Islet of Langerhans (tissue), 1 donor: ENCODE measurements around the gene TMEM217.
"Not testable (repeated sequence)": the region's sequence is repeated elsewhere in the genome, so short reads cannot be mapped to it uniquely, and the experiment has no call there.

ENCODE experiments used
- FAIRE-seq: peaks from one replicate; lab custom pipeline; 2011; peaks lifted over from hg19 to GRCh38; lab: Jason Lieb, UNC

Gene TMEM217

DNA sequence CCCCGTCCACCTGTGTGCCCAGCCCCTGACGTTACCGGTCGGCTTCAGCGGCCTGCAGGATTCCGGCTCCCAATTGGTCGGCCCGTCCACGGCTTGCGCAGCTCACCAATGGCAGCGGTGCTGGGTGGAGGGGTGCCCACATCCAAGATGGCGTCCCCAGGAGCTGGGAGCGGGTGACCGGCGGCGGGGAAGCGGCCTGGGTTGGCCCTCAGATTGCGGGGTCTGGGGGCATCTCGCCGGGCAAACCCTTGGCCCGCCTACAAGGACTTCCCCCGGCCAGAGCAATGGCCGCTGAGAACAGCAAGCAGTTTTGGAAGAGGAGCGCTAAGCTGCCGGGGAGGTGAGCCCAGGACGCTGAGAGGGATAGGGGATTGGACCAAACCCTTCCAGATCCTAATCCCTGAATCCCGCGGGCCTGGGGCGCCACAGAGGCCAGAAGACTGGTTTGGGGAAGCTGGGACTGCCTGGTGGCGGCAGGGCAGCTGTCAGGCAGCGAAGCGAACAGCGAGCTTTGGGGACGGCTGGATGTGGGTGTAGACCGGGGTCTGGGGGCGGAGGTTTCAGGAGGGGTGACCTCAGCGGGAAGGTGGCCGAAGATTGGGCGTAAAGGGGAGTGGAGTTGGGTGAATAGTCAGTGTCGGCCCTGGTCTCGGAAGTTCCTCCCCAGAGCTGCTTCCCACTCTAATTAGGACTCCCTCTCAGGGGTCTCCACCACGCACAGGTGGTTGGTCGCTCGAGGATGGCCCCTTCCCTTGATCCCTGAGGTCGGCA is at the start of gene TMEM217, which contains the start of gene TBC1D22B:
TSS of gene TMEM217 (minus strand) at position 511 of the 771 bp plus-strand sequence. CDS start 39,114 bp downstream, outside the sequence.
TSS of gene TBC1D22B (plus strand) at position 139 of the 771 bp plus-strand sequence. CDS start at position 285, 146 bp downstream.
- FAIRE-seq: no peak

DNA sequence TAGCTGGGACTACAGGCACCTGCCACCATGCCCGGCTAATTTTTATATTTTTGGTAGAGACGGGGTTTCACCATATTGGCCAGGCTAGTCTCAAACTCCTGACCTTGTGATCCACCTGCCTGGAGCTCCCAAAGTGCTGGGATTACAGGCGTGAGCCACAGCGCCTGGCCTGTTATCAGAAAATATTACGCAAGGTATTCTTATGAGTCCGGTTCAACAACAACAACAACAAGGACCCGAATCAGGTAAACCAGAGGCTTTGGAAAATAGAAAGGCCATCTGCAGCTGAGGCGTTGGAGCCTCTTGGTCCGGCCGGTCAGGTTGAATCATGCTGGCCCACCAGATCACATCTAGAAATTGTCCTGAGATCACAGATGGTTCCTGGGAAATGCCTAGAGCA is 49.5 kb upstream of the TMEM217 start:
- not testable (repeated sequence) for FAIRE-seq

DNA sequence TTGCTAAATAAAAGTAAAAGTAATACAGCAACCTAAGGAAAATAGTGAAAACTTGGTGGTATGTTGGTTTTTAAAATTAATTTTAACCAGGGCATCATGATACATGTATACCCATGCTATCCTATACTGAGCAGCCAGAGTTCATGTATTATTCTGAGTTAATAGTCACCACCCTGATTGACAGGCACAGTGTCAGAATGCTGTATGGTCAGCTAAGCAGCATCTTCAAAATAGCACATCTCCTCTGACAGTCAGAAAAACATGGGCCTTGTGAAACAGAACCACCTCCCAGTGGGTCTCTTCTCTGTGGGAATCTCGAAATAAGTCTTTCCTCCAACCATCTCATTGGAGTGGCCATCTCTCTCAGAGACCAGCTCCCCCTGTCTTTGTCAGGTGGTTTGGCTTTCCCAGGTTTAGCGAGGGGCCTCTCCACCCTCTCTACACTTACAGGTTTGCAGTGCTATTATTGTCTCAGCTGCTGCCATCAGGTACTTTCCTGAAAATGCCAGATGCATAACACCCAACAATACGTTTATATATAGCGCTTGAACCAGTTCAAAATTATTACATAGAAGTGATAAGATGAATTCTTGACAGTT is 48.8 kb upstream of the TMEM217 start:
- FAIRE-seq: no peak

DNA sequence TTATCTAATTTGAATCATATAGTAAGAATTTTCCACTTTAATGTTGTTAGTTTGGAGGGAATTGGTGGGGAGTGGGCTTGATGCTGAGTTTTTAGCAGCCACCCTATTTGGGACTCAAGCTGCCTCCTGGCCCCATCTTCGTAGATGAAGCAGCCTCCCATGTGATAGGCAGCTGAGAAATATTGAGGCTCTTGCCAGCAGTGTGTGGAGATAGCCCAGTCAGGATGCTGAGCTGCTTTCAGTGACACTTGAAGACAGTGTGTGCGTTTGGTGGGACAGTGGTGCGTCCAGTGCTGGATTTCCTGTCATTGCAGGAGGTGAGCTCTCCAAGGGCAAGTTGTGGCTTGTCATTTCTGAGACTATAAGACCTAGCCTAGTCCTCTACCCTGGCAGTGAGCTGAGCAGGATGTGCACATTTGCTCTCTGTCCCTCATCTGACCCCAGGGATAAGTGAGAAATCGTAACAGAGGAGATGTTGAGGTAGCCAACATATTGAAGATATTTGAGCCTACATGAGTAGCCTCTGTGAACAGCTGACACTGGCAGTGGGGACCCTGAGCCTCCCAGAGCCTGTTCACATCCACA is 48.0 kb upstream of the TMEM217 start:
- FAIRE-seq: no peak

DNA sequence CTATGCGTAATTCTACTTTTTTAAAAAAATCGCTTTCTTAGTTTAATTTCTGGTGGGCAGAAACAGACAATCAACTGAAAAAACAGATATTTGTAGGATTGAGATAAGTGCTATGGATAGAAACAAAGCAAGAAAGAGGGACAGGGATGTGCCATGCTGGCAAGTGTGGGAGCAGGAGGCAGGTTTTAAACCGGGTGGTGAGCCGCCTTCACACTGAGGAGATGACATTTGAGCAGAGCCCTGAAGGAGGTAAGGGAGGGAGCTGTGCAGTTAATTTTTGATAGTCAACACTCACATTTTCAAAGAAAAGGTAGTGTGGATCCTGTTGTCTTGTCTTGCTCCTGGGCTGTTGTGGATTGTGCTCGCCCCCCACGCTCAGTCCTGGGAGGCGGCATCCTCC is 46.8 kb upstream of the TMEM217 start:
- no peak for FAIRE-seq

DNA sequence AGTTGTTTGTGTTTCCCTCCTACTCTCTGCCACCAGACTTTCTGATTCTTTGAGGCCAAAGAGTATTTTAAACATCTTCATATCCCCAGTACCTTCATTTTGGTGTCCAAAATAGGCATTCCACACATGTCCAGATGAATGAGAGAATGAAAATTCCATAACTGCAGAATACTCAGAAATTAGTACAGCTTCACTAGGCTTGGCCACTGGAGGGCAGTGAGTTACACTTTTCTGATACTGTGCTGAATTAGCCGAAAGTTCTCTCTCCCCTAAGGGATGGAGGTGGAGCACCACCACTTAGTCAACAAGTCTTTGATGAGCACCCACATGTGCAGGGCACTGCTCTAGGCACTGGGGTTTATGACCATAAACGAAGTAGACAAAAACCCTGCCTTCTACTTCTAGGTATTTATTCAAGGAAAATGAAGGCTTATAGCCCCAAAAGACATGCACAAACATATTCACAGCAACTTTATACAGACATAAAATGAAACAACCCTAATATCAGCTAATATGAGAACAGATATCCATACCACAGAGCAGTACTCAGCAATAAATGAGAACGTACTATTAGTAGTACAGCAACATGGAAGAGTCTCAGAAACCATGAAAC is 46.1 kb upstream of the TMEM217 start:
- FAIRE-seq: no peak

DNA sequence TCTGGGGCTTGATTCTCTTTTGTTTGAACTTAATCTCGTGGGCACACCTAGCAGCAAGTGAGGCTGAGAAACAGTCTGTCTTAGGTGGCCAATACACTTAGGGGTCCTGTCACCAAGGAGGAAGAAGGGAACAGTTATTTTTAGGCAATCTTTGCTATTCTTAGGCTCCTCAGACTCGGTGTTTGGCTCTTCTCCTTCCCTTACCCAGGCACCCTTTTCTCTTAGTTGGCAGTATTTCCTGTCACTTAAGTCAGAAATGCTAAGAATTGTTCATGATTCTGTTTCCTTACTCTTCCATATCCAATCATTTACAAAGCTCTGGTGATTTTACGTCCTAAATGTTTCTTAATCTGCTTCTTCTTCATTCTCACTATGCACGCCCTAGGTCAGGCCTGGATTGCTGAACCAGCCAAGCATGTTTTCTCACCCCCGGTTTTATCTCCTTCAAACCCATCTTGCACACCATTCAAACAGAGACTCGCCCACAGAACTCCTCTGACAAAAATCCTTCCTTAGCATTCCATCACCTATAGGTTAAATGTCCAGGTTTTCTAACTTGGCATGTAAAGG is 45.2 kb upstream of the TMEM217 start:
- no peak for FAIRE-seq

DNA sequence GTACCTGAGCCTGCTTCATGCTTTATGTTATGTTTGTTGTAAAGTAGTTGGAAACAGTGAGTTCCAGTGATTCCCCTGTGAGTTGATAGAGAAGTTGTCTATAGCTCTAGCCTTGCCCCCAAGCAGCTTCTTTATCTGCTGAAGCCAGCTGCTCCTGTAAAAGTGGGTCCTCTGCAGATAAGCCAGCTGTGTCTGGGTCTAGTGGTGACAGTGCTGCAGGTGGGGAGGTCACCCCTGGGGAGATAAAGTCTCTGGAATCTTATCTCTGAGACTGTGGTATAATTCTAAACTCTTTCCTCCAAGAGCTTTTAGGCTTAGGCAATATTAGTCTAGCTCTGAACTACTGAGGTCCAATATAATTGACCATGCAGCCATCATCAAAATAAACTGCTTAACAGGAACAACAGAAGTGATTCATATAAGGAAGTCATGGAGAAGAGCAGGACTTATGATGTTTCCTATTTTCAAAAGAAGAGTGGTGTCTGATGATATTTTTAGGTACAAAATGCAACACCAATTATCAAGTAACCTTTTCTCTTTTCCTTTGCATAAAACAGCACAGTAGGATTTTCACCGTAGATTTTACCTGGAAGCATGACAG is 44.2 kb upstream of the TMEM217 start:
- no peak for FAIRE-seq

DNA sequence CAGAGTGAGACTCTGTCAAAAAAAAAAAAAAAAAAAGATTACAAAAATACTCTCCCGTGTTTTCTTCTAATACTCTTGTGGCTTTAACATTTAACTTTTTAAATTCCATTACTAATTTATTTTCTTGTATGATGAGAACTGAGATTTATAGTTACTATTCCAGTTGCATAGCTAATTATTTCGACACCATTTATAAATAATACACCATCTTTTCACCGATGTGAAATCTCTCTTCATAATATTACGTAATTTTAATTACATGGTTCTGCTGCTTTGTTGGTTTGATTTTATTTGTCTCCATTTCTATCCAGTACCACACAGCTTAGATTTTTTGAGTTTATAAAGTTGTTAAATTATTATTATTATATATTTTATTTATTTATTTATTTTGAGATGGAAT is 42.0 kb upstream of the TMEM217 start:
- FAIRE-seq: no peak

DNA sequence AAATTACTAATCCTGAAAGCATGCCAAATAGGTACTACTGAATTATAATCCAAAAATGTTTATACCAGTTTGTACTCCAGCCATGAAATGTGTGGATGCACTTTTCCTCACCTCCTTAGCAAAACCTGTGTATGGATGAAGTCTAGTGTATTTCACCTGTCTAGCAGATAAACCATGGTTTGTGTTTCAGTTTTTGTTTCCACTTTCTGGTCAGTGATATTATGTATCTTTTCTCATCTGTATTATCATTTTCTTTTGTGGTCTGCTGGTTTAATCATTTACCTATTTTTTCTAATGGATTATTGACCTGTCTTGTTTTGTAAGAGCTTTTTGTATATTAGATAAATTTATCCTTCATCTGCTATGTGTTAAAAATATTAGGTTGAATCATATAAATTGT is 41.0 kb upstream of the TMEM217 start:
- FAIRE-seq: no peak

DNA sequence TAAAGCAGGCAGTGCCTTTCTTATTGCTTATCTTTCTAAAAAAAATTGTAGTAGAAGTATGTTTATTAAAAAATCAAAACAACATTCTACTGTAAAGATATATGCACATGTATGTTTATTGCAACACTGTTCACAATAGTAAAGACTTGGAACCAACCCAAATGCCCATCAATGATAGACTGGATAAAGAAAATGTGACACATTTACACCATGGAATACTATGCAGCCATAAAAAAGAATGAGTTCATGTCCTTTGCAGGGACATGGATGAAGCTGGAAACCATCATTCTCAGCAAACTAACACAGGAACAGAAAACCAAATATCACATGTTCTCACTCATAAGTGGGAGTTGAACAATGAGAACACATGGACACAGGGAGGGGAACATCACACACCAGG is 39.7 kb upstream of the TMEM217 start:
- FAIRE-seq: not testable (repeated sequence)

DNA sequence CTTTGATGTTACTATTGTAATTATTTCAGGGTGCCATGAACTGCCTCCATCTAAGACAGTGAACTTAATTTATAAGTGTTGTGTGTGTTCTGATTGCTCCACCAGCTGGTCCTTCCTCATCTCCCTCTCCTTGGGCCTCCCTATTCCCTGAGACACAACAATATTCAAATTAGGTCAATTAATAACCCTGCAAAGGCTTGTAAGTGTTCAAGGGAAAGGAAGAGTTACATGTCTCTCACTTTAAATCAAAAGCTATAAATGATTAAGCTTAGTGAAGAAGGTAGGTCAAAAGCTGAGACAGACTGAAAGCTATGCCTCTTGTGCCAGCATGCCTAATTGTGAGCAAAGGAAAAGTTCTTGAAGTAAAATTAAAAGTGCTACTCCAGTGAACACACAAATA is 35.5 kb upstream of the TMEM217 start:
- no peak for FAIRE-seq

DNA sequence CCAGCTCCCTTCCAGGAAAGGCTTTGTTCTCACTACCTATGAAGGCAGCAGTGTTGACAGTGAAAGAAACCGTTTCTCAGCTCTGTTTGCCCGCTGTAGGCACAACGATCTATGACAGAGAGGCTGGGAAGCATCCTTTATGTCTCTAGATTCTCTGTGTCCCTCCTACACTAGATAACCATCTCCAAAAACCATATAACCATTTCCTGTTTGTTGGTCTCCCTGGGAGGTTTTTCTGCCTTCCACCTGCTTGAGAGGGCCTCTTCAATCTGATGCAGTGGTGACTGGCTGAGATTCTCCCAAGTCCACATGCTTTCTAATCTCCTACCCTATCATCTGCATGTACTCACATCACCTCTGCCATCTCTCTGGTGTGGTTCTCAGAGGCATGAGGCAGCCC is 32.0 kb upstream of the TMEM217 start:
- FAIRE-seq: no peak

DNA sequence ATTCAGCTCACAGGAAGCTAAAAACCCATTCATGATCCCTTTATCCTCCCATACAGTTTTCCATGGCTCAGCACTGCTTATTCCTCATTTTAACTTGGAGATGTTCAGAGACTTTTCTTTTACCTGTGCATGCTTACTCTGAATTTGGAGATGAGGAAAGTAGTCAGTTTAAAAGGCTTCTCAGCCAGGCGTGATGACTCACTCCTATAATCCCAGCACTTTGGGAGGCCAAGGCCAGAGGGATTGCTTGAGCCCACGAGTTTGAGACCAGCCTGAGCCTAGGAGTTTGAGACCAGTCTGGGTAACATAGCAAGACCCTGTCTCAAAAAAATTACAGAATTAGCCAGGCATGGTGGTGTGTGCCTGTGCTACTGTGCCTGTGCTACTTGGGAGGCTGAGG is 30.3 kb upstream of the TMEM217 start:
- FAIRE-seq: no peak

DNA sequence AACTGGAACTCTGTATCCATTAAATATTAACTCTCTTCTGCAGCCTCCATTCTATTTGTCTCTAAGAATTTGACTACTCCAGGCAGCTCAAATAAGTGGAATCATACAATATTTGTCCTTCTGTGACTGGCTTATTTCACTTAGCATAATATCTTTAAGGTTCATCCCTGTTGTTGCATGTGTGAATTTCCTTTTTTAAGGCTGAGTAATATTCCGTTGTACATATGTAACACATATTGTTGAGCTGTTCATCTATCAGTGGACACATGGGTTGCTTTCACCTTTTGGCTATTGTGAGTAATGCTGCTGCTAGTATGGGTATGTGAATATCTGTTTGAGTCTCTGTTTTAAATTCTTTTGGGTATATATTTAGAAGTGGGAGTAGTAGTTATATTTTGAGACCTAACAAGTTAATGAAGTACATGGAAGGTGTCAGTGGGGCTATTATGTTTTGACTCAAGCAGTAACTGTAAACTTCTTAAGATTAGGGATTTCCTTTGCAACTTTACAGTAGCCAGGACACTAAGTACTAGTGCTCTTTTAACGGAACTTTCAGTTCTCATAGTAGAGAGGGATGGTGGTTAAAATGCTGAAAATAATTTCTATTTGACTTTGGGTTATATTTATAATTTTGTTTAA is 29.7 kb upstream of the TMEM217 start:
- no peak for FAIRE-seq

DNA sequence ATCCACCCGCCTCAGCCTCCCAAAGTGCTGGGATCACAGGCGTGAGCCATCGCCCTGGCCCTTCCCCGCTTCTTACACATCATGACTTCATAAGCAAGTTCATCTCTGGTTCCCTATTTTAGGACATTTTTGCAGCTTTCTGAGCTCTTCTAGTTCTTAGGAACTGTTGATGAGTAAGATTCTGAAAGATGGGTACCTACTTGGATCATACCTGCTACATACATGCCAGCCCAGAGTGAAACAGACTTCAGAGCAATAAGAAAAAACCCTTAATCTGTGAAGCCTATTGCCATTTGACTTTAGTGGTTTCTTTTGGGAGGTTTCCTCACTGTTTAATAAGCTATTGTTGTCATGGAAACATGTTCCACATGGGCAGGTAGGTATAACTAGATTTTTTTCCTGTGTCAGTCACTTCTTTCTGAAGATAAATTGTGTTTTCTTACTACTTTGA is 27.9 kb upstream of the TMEM217 start:
- FAIRE-seq: no peak

DNA sequence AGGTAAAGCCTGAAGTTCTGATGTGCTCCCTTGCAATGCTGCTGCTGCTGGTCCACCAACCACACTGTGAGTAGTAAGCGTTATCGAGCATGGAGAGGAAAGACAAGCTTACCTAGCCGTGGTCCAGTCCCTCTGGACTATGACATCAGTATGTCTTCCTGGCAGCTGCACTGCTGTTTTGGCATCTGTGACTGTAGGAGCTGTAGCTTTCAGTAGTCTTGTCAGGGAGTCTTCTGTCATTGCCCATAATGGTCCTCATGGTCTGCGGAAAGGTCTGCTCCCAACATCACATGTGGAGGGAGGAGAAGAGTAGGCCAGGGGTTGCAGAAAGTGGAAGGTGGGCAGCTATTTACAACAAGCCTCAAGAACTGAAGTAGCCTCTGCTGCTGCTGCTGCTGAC is 26.8 kb upstream of the TMEM217 start:
- no peak for FAIRE-seq

DNA sequence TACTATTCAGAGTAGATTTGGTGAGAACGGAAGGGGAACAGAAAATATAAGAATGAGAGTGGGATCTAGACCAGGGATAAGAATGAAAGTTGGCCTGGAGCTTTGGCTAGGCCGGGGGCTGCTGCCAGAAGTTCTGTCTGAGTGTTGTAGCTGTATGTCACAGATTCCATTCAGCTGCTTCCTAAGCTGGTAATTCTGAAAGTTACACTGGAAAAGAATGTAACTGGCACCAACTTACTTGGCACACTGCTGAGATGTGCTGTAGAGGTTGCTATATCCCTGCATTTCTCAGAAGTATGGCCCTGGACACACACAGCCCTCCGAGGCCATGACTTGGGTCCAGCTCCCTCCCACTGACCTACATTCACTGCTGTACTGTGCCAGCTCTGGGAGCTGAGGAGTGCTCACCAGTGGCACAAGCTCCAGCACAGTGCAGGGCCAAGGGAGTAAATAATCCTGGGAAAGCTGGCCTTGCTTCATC is 25.8 kb upstream of the TMEM217 start:
- no peak for FAIRE-seq

DNA sequence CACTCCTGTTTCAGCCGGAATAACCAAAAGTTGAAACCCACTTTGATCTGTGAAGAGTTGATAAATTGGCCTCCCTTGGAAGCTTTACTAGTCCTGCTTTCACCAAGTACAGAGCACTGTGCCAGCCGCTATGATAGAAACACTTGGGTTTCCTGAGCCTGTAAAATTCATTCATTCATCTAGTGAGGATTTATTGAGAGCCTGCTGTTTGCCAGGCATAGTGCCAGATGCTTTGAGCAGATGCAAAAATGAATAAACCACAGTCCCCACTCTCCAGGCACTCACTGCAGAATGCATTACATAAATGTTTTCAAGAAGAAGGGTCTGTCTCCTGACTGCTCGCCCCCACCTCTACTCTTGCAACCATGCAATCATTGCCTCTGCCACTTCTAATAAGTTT is 25.3 kb upstream of the TMEM217 start:
- FAIRE-seq: no peak

DNA sequence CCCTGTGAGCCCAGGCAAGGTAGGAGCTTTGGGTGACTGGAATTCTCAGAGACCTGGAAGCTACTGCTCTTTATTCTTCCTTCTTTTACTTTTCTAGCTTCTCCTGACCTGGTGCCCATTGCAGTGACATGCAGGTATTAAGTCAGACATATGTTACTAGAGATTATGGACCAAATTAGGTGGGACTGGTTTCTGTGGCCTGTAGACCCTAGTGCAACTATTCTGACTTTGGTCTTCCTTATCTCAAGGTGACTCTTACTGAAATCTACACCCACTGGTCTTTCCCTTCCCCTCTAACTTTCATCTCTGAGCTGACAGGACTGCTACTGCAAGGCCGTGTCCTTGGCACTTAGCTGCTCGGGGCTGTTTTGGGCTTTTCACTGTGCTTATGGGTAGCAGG is 24.4 kb upstream of the TMEM217 start:
- FAIRE-seq: no peak

DNA sequence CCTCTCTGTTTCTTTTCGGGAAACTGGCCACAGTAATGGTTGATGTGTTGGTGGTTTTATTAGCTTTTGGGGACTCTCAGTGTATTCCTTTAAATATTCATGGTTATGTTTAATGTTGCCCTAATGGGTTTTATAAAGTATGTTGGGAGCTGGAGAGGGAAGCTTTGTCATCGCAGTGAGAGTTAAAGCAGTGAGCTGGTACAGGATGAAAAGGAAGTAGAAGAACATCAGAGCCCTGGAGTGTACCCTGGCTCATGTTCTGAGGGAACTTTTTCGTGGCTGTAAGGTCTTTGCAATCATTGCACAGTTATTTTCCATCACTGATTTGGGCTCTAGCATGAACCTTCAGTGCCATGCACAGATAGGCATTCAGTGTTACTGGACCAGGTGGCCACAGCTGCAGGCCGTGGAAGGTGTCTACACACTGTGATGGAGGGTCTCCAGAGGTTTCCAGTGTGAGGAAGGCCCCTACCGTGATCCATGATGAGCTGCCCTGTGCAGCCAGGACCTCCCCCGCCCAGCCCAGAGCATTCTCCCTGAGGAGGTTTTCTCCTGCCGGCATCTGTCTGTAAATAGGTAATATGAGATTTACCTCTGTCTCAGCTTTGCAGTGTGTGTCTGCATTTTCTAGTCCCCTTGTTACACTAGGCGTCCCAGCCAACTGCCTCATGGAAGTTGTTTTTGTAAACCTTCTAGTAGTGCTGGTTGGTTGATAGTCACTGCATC is 22.4 kb upstream of the TMEM217 start:
- no peak for FAIRE-seq
